NCI-H2029 treated with DMSO at 0.1 percent for 48 hours (cell line): ENCODE measurements around the gene MEOX1.

Experiments used
- DNase-seq: peaks from one replicate; lab custom pipeline; 2025; lab: John Stamatoyannopoulos, UW

Gene MEOX1

DNA sequence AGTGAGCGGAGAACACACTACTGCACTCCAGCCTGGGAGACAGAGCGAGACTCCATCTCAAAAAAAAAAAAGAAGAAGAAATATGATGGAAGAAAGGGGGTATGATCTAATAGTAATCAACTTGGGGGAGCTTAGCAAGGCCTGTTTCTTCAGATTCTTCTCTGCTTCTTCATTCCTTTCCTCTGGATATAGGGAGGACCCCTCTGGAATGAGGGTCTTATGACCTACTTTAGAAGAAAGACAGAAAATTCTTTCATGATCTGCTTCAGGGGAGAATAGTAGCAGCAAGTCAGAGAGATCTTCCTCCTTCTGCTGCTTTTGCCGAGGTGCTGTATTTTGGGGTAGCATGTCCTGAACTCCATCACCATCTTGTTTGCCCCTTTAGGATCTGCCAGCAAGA lies 70.7 kb downstream of the MEOX1 start:
- DNase-seq: no peak
